Large intestine (tissue), 3 donors: ENCODE measurements around the gene DNAJC1. TPM values are rescaled to one million over a fixed set of nuclear protein-coding genes. Genes with fewer than 3 reads are reported as not detected.
"Not testable (repeated sequence)": the region's sequence is repeated elsewhere in the genome, so short reads cannot be mapped to it uniquely, and the experiment has no call there.

Source experiments
- DNase-seq, 2 donors: peaks; one replicate each; pipeline versions ENCODE4 v3.0.0 to v3.0.0-alpha.2; 2013
- H3K27ac ChIP-seq: one replicate; pipeline ENCODE4 v1.5.1; 2013; ENCODE audit warnings: low read length
- H3K27me3 ChIP-seq: 2 replicates; pipeline ENCODE4 v1.6.1; 2013; ENCODE audit warnings: low read length; ENCODE audit not compliant: control insufficient read depth, insufficient read depth
- H3K36me3 ChIP-seq: 2 replicates; pipeline ENCODE4 v1.6.1; 2013; ENCODE audit warnings: low read length; ENCODE audit not compliant: control insufficient read depth, insufficient read depth
- H3K4me1 ChIP-seq: one replicate; pipeline ENCODE4 v1.6.1; 2013; ENCODE audit warnings: low read length; ENCODE audit not compliant: control insufficient read depth, insufficient read depth
- H3K4me3 ChIP-seq: one replicate; pipeline ENCODE4 v1.5.1; 2013; ENCODE audit warnings: low read length
- H3K9me3 ChIP-seq: one replicate; pipeline ENCODE4 v1.6.1; 2013; ENCODE audit warnings: mild to moderate bottlenecking, low read depth, low read length, moderate library complexity; ENCODE audit not compliant: control insufficient read depth
- WGBS: methylation state at CpG from one replicate; pipeline ENCODE4 v1.1.5; 2013; ENCODE audit warnings: low lambda C conversion rate; ENCODE audit not compliant: insufficient coverage; 5-methylcytosine and 5-hydroxymethylcytosine counted together
- polyA plus RNA-seq: library from polyadenylated mRNA; unstranded; fragments of 120-200 nt; gene quantifications from one replicate; pipeline ENCODE4 v1.2.1, GENCODE V29; 2013

The DNAJC1 gene
- polyA plus RNA-seq, 1 donor: 25.2 TPM

- H3K27me3 ChIP-seq: no peaks in the 10 kb centered on the region
- H3K4me1 ChIP-seq: peaks cover 7% of the 10 kb centered on the region
- peak in 1 of 2 donors; percentile 26 for DNase-seq
- H3K4me3 ChIP-seq: no peak overlapping the region
- H3K36me3 ChIP-seq: peaks cover 7% of the 10 kb centered on the region
- 40% methylated on average over 1 of the region's 3 CpGs for WGBS
- H3K9me3 ChIP-seq: no peaks in the 10 kb centered on the region
- H3K27ac ChIP-seq: no peak overlapping the region
These were observed 283.4 kb downstream of the DNAJC1 start for GRCh38 chr10:21720090-21720489.

DNA sequence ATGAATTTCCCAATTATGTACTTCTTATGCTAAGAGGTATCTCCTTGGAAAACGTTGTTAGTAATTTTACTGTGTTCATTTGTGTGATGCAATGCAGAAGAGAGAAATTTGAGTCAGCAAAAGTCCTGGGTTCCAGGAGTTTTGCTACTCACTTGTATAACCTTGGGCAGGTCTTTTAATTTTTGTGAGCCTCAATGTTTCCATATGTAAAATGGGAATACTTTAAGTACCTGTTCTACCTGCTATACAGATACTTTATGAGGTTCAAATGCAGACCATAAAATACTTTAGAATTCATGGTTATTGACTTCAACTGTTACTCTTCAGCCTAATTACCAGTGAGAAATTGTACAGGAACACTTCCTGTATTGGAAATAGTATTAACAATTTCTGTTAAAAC, 284.0 kb downstream of the DNAJC1 start:
- DNase-seq: no peak
- Histone ChIP-seq H3K36me3 (peaks cover 10% of the 10 kb centered on the region), H3K27ac (no peak overlapping the region), H3K9me3 (no peaks in the 10 kb centered on the region), H3K27me3 (no peaks in the 10 kb centered on the region), H3K4me3 (no peak overlapping the region), H3K4me1 (peaks cover 2% of the 10 kb centered on the region)
- 100% methylated on average over 1 of the region's 1 CpG for WGBS

DNA sequence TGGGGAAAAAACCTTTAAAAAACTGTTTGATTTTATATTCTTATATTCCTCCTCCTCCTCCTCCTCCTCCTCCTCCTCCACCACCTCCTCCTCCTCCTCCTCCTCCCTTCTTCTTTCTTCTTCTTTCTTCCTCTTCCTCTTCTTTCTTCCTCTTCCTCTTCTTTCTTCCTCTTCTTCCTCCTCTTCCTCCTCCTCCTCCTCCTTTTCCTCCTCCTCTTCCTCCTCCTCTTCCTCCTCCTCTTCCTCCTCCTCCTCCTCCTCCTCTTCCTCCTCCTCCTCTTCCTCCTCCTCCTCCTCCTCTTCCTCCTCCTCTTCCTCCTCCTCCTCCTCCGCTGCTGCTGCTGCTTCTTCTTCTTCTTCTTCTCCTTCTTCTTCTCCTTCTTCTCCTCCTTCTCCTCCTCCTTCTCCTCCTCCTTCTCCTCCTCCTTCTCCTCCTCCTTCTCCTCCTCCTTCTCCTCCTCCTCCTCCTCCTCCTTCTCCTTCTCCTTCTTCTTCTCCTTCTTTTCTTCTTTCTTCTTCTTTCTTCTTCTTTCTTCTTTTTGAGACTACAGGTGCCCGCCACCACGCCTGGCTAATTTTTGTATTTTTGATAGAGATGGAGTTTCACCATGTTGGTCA, 286.0 kb downstream of the DNAJC1 start:
- 100% methylated on average over 3 of the region's 3 CpGs for WGBS
- not testable (repeated sequence) for H3K27me3 ChIP-seq, DNase-seq, H3K4me1 ChIP-seq, H3K27ac ChIP-seq, H3K4me3 ChIP-seq, H3K9me3 ChIP-seq
- H3K36me3 ChIP-seq: peaks cover 12% of the 10 kb centered on the region

DNA sequence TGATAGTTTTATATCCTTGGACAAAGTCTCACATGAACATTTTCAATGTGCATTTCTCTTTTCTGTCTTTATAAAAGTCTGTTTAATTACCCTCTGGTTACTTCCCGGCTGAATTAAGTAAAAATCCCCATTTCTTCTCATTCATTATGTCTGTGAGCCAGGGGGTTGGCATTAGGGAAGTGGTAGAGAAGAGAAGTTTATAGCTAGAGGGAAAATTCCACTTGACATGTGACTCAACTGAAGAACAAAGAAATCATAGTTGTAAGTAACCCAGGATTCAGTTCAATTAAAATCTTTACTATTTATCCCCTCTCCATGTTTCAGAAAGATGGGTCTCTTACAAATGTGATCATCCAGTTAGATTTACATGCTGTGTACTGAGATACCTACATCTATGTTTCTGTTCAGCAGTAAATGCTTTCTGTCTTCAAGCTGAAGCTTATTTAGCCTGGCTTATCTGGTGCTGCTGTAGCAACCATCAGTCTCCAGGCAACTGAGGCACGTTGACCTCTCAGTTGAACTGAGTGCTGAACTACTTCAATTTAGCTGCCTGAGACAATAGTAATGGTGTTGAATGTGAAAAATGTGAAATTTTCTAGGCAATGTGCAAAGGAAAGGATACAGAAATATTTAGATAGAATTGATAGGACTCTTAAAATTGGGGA, 287.9 kb downstream of the DNAJC1 start:
- H3K36me3 ChIP-seq: peaks cover 15% of the 10 kb centered on the region
- H3K27ac ChIP-seq: no peak overlapping the region
- H3K4me1 ChIP-seq: peaks cover 2% of the 10 kb centered on the region
- peak in 1 of 2 donors; percentile 10 for DNase-seq
- no peaks in the 10 kb centered on the region for H3K27me3 ChIP-seq
- H3K4me3 ChIP-seq: no peak overlapping the region
- WGBS: no CpG with 5 or more reads among the region's 2 CpGs
- no peaks in the 10 kb centered on the region for H3K9me3 ChIP-seq

- Histone ChIP-seq H3K36me3 (peaks cover 16% of the 10 kb centered on the region), H3K9me3 (no peaks in the 10 kb centered on the region), H3K4me3 (no peak overlapping the region), H3K4me1 (no peaks in the 10 kb centered on the region), H3K27me3 (no peaks in the 10 kb centered on the region), H3K27ac (no peak overlapping the region)
- WGBS: 87% methylated on average over 3 of the region's 4 CpGs
- no peak for DNase-seq
These were observed 290.6 kb downstream of the DNAJC1 start for GRCh38 chr10:21712975-21713374.

DNA sequence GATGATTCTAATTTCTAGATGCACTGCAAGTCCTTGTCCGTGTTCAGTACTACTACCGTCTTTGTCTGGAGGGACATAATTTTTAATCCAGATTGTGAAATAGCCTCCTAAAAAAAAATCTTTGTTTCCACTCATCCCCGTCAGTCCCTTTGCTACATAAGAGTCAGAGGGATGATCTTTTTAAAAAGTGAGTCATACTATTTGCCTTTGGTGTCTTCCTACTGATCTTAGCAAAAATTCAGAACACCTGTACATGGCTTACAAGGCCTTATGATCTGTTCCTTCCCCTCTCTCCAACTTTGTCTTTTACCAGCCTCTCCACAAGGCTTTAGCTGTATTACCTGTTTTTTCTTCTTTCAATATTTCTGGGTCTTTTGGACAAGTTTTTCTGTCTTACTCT, 296.0 kb downstream of the DNAJC1 start:
- Histone ChIP-seq H3K9me3 (no peaks in the 10 kb centered on the region), H3K27me3 (no peaks in the 10 kb centered on the region), H3K27ac (no peak overlapping the region), H3K36me3 (peaks cover 19% of the 10 kb centered on the region), H3K4me3 (no peak overlapping the region), H3K4me1 (no peaks in the 10 kb centered on the region)
- no peak for DNase-seq
- WGBS: 100% methylated on average over 1 of the region's 3 CpGs

Other genes starting within 250 kb of the DNAJC1 start
- not detected for gene EBLN1, start 214.3 kb upstream of the DNAJC1 start, polyA plus RNA-seq